Measurements from ENCODE around the gene CABP1. TPM values are rescaled to one million over a fixed set of nuclear protein-coding genes. Genes with fewer than 3 reads are reported as not detected.
A peak's percentile ranks its signal among the peaks of the same experiment; 100 is the strongest.

CABP1 gene
- total and polyA plus RNA-seq, 2 of the 13 experiments (the other 11 are each of a cell fraction or from before 2014, with no cell fraction given), result not detected

DNA sequence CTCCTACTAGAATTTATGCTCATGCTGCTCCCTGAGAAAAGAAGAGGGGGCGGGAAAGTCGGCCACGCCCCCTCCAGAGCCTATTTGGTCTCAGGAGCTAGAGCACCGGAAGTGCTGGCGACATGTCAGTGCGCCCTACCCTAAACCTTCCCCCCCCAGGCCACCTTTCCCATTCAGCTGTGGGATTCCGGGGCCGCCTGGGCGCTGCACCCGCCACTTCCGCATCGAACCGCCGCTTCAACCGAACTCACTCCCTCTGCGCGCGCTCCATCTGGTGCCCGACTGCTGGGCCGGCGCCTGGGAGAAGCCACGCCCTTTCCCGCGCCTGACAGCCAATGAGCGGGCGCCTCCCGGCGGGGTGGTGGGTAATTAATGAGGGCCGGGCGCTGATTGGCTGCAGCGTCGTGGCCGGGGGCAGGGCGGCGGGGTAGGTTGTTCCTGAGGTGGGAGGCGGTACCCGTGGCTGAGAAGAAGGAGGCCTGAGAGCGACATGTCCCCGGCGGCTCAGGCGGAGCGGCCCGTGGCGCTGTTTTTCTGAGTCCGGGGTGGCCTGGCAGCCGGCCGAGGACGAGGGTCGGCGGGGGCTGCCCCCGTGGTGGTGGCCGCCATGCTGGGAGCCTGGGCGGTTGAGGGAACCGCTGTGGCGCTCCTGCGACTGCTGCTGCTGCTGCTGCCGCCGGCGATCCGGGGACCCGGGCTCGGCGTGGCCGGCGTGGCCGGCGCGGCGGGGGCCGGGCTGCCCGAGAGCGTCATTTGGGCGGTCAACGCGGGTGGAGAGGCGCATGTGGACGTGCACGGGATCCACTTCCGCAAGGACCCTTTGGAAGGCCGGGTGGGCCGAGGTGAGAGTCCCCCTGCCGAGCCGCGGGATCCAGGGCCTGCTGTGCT lies 46.5 kb downstream of the CABP1 start, which contains the start of gene MLEC (continued):
- TF ChIP-seq, protein P1, sequence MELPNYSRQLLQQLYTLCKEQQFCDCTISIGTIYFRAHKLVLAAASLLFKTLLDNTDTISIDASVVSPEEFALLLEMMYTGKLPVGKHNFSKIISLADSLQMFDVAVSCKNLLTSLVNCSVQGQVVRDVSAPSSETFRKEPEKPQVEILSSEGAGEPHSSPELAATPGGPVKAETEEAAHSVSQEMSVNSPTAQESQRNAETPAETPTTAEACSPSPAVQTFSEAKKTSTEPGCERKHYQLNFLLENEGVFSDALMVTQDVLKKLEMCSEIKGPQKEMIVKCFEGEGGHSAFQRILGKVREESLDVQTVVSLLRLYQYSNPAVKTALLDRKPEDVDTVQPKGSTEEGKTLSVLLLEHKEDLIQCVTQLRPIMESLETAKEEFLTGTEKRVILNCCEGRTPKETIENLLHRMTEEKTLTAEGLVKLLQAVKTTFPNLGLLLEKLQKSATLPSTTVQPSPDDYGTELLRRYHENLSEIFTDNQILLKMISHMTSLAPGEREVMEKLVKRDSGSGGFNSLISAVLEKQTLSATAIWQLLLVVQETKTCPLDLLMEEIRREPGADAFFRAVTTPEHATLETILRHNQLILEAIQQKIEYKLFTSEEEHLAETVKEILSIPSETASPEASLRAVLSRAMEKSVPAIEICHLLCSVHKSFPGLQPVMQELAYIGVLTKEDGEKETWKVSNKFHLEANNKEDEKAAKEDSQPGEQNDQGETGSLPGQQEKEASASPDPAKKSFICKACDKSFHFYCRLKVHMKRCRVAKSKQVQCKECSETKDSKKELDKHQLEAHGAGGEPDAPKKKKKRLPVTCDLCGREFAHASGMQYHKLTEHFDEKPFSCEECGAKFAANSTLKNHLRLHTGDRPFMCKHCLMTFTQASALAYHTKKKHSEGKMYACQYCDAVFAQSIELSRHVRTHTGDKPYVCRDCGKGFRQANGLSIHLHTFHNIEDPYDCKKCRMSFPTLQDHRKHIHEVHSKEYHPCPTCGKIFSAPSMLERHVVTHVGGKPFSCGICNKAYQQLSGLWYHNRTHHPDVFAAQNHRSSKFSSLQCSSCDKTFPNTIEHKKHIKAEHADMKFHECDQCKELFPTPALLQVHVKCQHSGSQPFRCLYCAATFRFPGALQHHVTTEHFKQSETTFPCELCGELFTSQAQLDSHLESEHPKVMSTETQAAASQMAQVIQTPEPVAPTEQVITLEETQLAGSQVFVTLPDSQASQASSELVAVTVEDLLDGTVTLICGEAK (IDR thresholded peaks at IDR 0.05), result peak; percentile 89
- TF ChIP-seq, protein P1 (CRISPR knock-in tag; IDR thresholded peaks at IDR 0.05), result 0 out of 2 replicates have a peak, but pooled peaks have one; percentile 13
- TF ChIP-seq, protein P2, sequence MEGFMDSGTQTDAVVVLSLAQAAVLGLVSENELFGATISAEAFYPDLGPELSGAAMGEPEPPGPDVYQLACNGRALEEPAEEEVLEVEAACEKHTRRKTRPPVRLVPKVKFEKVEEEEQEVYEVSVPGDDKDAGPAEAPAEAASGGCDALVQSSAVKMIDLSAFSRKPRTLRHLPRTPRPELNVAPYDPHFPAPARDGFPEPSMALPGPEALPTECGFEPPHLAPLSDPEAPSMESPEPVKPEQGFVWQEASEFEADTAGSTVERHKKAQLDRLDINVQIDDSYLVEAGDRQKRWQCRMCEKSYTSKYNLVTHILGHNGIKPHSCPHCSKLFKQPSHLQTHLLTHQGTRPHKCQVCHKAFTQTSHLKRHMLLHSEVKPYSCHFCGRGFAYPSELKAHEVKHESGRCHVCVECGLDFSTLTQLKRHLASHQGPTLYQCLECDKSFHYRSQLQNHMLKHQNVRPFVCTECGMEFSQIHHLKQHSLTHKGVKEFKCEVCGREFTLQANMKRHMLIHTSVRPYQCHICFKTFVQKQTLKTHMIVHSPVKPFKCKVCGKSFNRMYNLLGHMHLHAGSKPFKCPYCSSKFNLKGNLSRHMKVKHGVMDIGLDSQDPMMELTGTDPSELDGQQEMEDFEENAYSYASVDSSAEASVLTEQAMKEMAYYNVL (CRISPR knock-in tag; IDR thresholded peaks at IDR 0.05; ENCODE audit: borderline replicate concordance), result no peak
- TF ChIP-seq ZNF263 (CRISPR knock-in tag; IDR thresholded peaks at IDR 0.05) (peak; percentile 54; the same call in 1 of the 2 replicates), ZNF282 (IDR thresholded peaks at IDR 0.05; ENCODE audit: partially characterized antibody) (no peak), ZNF124 (CRISPR knock-in tag; IDR thresholded peaks at IDR 0.05) (peak; percentile 80), HDAC6 (IDR thresholded peaks at IDR 0.05; ENCODE audit: low read depth, low read length) (no peak), MAF1 (CRISPR knock-in tag; IDR thresholded peaks at IDR 0.05; ENCODE audit: borderline replicate concordance) (peak; percentile 77; the same call in 1 of the 2 replicates), ELF3 (CRISPR knock-in tag; IDR thresholded peaks at IDR 0.05) (peak; percentile 32; the same call in 1 of the 2 replicates), ZNF34 (CRISPR knock-in tag; IDR thresholded peaks at IDR 0.05; ENCODE audit: borderline replicate concordance) (no peak), RXRB (CRISPR knock-in tag; IDR thresholded peaks at IDR 0.05; ENCODE audit: borderline replicate concordance) (no peak), SOX6 (IDR thresholded peaks at IDR 0.05) (no peak), SOX6 (CRISPR knock-in tag; IDR thresholded peaks at IDR 0.05) (peak; percentile 68)
- TF ChIP-seq, protein P3, sequence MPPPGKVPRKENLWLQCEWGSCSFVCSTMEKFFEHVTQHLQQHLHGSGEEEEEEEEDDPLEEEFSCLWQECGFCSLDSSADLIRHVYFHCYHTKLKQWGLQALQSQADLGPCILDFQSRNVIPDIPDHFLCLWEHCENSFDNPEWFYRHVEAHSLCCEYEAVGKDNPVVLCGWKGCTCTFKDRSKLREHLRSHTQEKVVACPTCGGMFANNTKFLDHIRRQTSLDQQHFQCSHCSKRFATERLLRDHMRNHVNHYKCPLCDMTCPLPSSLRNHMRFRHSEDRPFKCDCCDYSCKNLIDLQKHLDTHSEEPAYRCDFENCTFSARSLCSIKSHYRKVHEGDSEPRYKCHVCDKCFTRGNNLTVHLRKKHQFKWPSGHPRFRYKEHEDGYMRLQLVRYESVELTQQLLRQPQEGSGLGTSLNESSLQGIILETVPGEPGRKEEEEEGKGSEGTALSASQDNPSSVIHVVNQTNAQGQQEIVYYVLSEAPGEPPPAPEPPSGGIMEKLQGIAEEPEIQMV (CRISPR knock-in tag; IDR thresholded peaks at IDR 0.05; ENCODE audit: low read depth), result no peak
- TF ChIP-seq, protein P4, sequence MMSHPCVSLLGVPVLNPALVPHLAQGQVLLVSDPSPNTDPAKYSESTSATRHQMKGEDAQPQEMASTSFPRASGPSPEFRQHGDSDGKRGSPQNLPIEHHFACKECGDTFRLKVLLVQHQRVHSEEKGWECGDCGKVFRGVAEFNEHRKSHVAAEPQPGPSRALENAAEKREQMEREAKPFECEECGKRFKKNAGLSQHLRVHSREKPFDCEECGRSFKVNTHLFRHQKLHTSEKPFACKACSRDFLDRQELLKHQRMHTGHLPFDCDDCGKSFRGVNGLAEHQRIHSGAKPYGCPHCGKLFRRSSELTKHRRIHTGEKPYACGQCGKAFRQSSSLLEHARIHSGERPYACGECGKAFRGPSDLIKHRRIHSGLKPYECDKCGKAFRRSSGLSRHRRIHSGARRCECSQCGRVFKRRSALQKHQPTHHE (CRISPR knock-in tag; IDR thresholded peaks at IDR 0.05; ENCODE audit: borderline replicate concordance), result peak; percentile 42; the same call in 1 of the 2 replicates
